ENCODE results near the gene NUP98. TPM values are rescaled to one million over a fixed set of nuclear protein-coding genes. Genes with fewer than 3 reads are reported as not detected.

The NUP98 gene
- total RNA-seq, 4 donors from 2014 or later = 91.5 to 122 (median 115) TPM

GRCh38 chr11:3840870-3841425 is 43.6 kb upstream of the NUP98 start, which contains the start of gene RHOG:
TSS of gene RHOG (minus strand) at chr11:3840959. CDS start at chr11:3828138, 12,821 bp downstream.
- 2% methylated on average over 9 of the region's 42 CpGs for WGBS
- DNase-seq (ENCODE audit: low spot score in 2 of 2) = peak; percentile 91 to 94
- H3K4me1 ChIP-seq = peaks cover 47% of the 10 kb centered on the region
- no peaks in the 10 kb centered on the region for H3K9me3 ChIP-seq
- H3K27me3 ChIP-seq = no peaks in the 10 kb centered on the region
- no peaks in the 10 kb centered on the region for H3K36me3 ChIP-seq
- peak within 1 kb of the TSS; percentile 99 for H3K27ac ChIP-seq
- TF ChIP-seq CTCF (IDR thresholded peaks at IDR 0.05) = no peak
- TF ChIP-seq POLR2A (IDR thresholded peaks at IDR 0.05) = no peak
- no peak for TF ChIP-seq EP300 (IDR thresholded peaks at IDR 0.05)
- TF ChIP-seq POLR2AphosphoS5 (IDR thresholded peaks at IDR 0.05) = no peak
- peak within 1 kb of the TSS; percentile 94 for H3K4me3 ChIP-seq

- H3K4me1 ChIP-seq = peaks cover 55% of the 10 kb centered on the region
Observed at GRCh38 chr11:3840004-3840869, 42.9 kb upstream of the NUP98 start.

GRCh38 chr11:3838504-3838903 is 41.1 kb upstream of the NUP98 start:
- WGBS = 71% methylated on average over 2 of the region's 2 CpGs
- Histone ChIP-seq H3K27ac (no peak overlapping the region), H3K36me3 (peaks cover 4% of the 10 kb centered on the region), H3K4me1 (peaks cover 72% of the 10 kb centered on the region), H3K4me3 (peak overlapping the region; percentile 94), H3K9me3 (no peaks in the 10 kb centered on the region), H3K27me3 (no peaks in the 10 kb centered on the region)
- DNase-seq (ENCODE audit: low spot score in 2 of 2) = no peak
- TF ChIP-seq POLR2A (IDR thresholded peaks at IDR 0.05) (no peak), POLR2AphosphoS5 (IDR thresholded peaks at IDR 0.05) (no peak), EP300 (IDR thresholded peaks at IDR 0.05) (no peak), CTCF (IDR thresholded peaks at IDR 0.05) (no peak)

More at GRCh38 chr11:3840004-3840869, 42.9 kb upstream of the NUP98 start:
- WGBS = 5% methylated on average over 3 of the region's 46 CpGs
- peak; percentile 84 to 86 for DNase-seq (ENCODE audit: low spot score in 2 of 2)
- Histone ChIP-seq H3K27me3 (no peaks in the 10 kb centered on the region), H3K27ac (peak overlapping the region; percentile 99), H3K4me3 (peak overlapping the region; percentile 94), H3K9me3 (no peaks in the 10 kb centered on the region), H3K36me3 (peaks cover 4% of the 10 kb centered on the region)
- TF ChIP-seq POLR2AphosphoS5 (IDR thresholded peaks at IDR 0.05) = no peak
- no peak for TF ChIP-seq CTCF (IDR thresholded peaks at IDR 0.05)
- no peak for TF ChIP-seq EP300 (IDR thresholded peaks at IDR 0.05)

- TF ChIP-seq POLR2A (IDR thresholded peaks at IDR 0.05) (no peak), POLR2AphosphoS5 (IDR thresholded peaks at IDR 0.05) (no peak), CTCF (IDR thresholded peaks at IDR 0.05) (no peak), EP300 (IDR thresholded peaks at IDR 0.05) (no peak)
Observed at GRCh38 chr11:3837793-3838192, 40.4 kb upstream of the NUP98 start.

GRCh38 chr11:3836903-3837302 is 39.5 kb upstream of the NUP98 start:
- H3K27me3 ChIP-seq = no peaks in the 10 kb centered on the region
- H3K4me3 ChIP-seq = peak overlapping the region; percentile 8
- H3K9me3 ChIP-seq = no peaks in the 10 kb centered on the region
- peaks cover 86% of the 10 kb centered on the region for H3K4me1 ChIP-seq
- peaks cover 4% of the 10 kb centered on the region for H3K36me3 ChIP-seq
- 81% methylated on average over 4 of the region's 5 CpGs for WGBS
- H3K27ac ChIP-seq = no peak overlapping the region
- no peak for TF ChIP-seq POLR2A (IDR thresholded peaks at IDR 0.05)
- TF ChIP-seq POLR2AphosphoS5 (IDR thresholded peaks at IDR 0.05) = no peak
- no peak for TF ChIP-seq CTCF (IDR thresholded peaks at IDR 0.05)
- TF ChIP-seq EP300 (IDR thresholded peaks at IDR 0.05) = no peak
- DNase-seq (ENCODE audit: low spot score in 2 of 2) = no peak

More at GRCh38 chr11:3837793-3838192, 40.4 kb upstream of the NUP98 start:
- Histone ChIP-seq H3K27me3 (no peaks in the 10 kb centered on the region), H3K27ac (peak overlapping the region; percentile 14), H3K9me3 (no peaks in the 10 kb centered on the region), H3K36me3 (peaks cover 4% of the 10 kb centered on the region), H3K4me1 (peaks cover 79% of the 10 kb centered on the region), H3K4me3 (peak overlapping the region; percentile 8)
- 71% methylated on average over 1 of the region's 1 CpG for WGBS
- DNase-seq (ENCODE audit: low spot score in 2 of 2) = peak in 1 of 2 donors; percentile 78
